Kidney (tissue), 14 donors: ENCODE data around the gene PPP1R9B. TPM values are rescaled to one million over a fixed set of nuclear protein-coding genes. Genes with fewer than 3 reads are reported as not detected.

Experiments used
- DNase-seq, 5 donors: peaks; one replicate each; pipeline ENCODE4 v3.0.0-alpha.2; 2013 to 2020
- FAIRE-seq: peaks from 2 replicates; lab custom pipeline; 2012; peaks lifted over from hg19 to GRCh38; lab: Jason Lieb, UNC
- H3K27ac ChIP-seq, 2 donors: one replicate each; pipeline ENCODE4 v1.7.0; 2013; ENCODE audit warnings: low read depth in 2 of 2, low read length in 2 of 2, inconsistent platforms in 1 of 2
- H3K27me3 ChIP-seq: one replicate; pipeline ENCODE4 v1.7.1; 2013; ENCODE audit warnings: low read length, inconsistent platforms; ENCODE audit not compliant: control insufficient read depth, insufficient read depth
- H3K36me3 ChIP-seq, 3 donors: one replicate each; pipeline versions ENCODE4 v1.7.0 to v1.7.1; 2013; ENCODE audit warnings: low read length in 3 of 3, control low read depth in 1 of 3, inconsistent platforms in 1 of 3; ENCODE audit not compliant: insufficient read depth in 3 of 3, control insufficient read depth in 2 of 3
- H3K4me1 ChIP-seq, 3 donors: one replicate each; pipeline versions ENCODE4 v1.7.0 to v1.7.1; 2013; ENCODE audit warnings: low read length in 3 of 3, inconsistent platforms in 1 of 3, low read depth in 1 of 3; ENCODE audit not compliant: control insufficient read depth in 2 of 3, insufficient read depth in 2 of 3
- H3K4me3 ChIP-seq, 3 donors: one replicate each; pipeline versions ENCODE4 v1.7.0 to v1.8.1; 2013; ENCODE audit warnings: low read length in 3 of 3, control low read depth in 1 of 3, inconsistent platforms in 1 of 3
- H3K9ac ChIP-seq, 3 donors: one replicate each; pipeline versions ENCODE4 v1.7.0 to v1.7.1; 2013; ENCODE audit warnings: low read length in 3 of 3, control low read depth in 1 of 3, inconsistent platforms in 1 of 3
- H3K9me3 ChIP-seq, 3 donors: one replicate each; pipeline versions ENCODE4 v1.7.0 to v1.7.1; 2013; ENCODE audit warnings: low read length in 3 of 3, control low read depth in 1 of 3, inconsistent platforms in 1 of 3; ENCODE audit not compliant: control insufficient read depth in 2 of 3, insufficient read depth in 1 of 3
- CTCF ChIP-seq: IDR thresholded peaks from 3 replicates; pipeline ENCODE4 v1.5.1; 2012; ENCODE audit warnings: mild to moderate bottlenecking, moderate library complexity, borderline replicate concordance; ENCODE audit not compliant: insufficient read depth; ENCODE audit errors: extremely low read depth
- intact Hi-C: fragments of 100-400 bp; cut with DNase I; formaldehyde crosslinking; loops from one replicate; pipeline ENCODE4 v1.11.1; 2022
- polyA plus RNA-seq: library from polyadenylated mRNA; stranded (reverse); fragments of 350-450 nt; fragmentation: Illumina TruSeq; extraction: RNeasy Lipid Tissue Mini Kit (QIAGEN cat#74804); gene quantifications from one replicate; pipeline ENCODE4 v1.2.3, GENCODE V29; 2014; ENCODE audit warnings: low read depth, low replicate concordance; ENCODE audit not compliant: insufficient read depth
- total RNA-seq: library from RNA; stranded (reverse); fragmentation: NEBNext Ultra II Directional; extraction: Animal tissue kit (Norgen Biotek cat#: 25700); gene quantifications from one replicate; pipeline ENCODE4 v1.2.1, GENCODE V29; 2021
- donor health status: control.
- donor health status: control.
- donor health status: control.
- donor health status: control.
- donor health status: control.
- donor health status: DM: yes; HTN: yes; CAD: no.
- donor health status: Normal renal cell carcinoma (clear cell type).

Gene PPP1R9B
- total and polyA plus RNA-seq, 2 donors from 2014 or later, result 17.1 to 64.4 TPM

- H3K4me3 ChIP-seq, result no peak overlapping the region
- intact Hi-C loops, result no loop called here
- no peaks in the 10 kb centered on the region for H3K9me3 ChIP-seq
- no peaks in the 10 kb centered on the region for H3K4me1 ChIP-seq
- H3K27ac ChIP-seq, result no peak overlapping the region
- H3K9ac ChIP-seq, result no peak overlapping the region
- DNase-seq (no peak), FAIRE-seq (no peak)
- no peaks in the 10 kb centered on the region for H3K27me3 ChIP-seq
- peaks cover 0 to 2% (median 0%) of the 10 kb centered on the region in 3 donors for H3K36me3 ChIP-seq
- TF ChIP-seq CTCF, result no peak
These were observed 36.9 kb upstream of the PPP1R9B start for GRCh38 chr17:50187394-50187725.

DNA sequence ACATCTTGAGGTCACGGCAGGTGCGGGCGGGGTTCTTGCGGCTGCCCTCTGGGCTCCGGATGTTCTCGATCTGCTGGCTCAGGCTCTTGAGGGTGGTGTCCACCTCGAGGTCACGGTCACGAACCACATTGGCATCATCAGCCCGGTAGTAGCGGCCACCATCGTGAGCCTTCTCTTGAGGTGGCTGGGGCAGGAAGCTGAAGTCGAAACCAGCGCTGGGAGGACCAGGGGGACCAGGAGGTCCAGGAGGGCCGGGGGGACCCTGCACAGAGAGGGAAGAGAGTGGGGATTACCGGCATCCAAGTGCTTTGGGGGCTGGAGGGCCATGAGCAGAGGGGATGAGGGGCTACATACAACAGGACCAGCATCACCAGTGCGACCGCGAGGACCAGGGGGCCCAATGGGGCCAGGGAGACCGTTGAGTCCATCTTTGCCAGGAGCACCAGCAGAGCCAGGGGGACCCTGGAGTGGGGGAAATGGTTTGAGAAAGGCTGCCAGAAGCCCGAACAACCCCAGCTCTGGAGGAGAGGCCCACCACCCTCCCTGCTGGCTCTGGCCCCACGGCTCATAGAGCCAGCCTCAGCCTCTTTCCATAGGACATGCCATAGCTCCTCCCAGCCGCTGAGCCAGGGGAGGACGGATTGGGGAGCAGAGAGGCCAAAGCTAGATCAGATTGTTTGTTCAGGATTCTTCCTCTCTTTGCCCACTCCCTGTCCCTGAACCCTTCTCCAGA is 36.4 kb upstream of the PPP1R9B start:
- H3K36me3 ChIP-seq, result no peaks in the 10 kb centered on the region
- no peaks in the 10 kb centered on the region for H3K4me1 ChIP-seq
- H3K27me3 ChIP-seq, result no peaks in the 10 kb centered on the region
- no peak overlapping the region for H3K4me3 ChIP-seq
- H3K9me3 ChIP-seq, result no peaks in the 10 kb centered on the region
- TF ChIP-seq CTCF, result no peak
- no peak overlapping the region for H3K27ac ChIP-seq
- intact Hi-C loops, result no loop called here
- DNase-seq (peak in 1 of 5 donors; percentile 51), FAIRE-seq (no peak)
- H3K9ac ChIP-seq, result no peak overlapping the region

DNA sequence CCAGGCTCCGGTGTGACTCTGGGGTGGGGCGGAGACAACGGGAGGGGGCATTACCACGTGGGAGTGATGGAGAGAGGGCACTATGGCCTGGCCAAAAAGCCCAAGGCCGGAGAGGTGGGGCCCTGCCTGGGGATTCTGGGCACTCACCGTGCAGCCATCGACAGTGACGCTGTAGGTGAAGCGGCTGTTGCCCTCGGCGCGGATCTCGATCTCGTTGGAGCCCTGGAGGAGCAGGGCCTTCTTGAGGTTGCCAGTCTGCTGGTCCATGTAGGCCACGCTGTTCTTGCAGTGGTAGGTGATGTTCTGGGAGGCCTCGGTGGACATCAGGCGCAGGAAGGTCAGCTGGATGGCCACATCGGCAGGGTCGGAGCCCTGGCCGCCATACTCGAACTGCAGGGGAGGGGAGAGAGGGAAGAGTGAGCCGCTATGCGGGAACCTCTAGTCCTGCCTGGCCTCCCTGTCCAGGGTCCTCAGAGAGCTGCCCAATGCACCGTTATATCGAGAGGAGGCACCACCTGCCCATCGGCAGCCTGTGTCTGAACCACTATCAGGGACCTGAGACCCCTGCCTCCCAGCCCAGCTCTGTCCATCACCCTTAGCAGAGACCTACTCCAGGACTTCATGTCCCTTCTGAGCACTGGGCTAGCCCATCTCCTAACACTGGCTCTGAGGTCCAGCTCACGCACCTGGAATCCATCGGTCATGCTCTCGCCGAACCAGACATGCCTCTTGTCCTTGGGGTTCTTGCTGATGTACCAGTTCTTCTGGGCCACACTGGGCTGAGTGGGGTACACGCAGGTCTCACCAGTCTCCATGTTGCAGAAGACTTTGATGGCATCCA is 35.4 kb upstream of the PPP1R9B start:
- no peaks in the 10 kb centered on the region for H3K27me3 ChIP-seq
- TF ChIP-seq CTCF, result no peak
- no peak overlapping the region for H3K4me3 ChIP-seq
- DNase-seq, result peak in 1 of 5 donors; percentile 73
- no peaks in the 10 kb centered on the region for H3K9me3 ChIP-seq
- H3K9ac ChIP-seq, result no peak overlapping the region
- no peaks in the 10 kb centered on the region for H3K4me1 ChIP-seq
- FAIRE-seq, result no peak
- H3K27ac ChIP-seq, result no peak overlapping the region
- no peaks in the 10 kb centered on the region for H3K36me3 ChIP-seq
- intact Hi-C loops, result no loop called here
